Subcutaneous abdominal adipose tissue (tissue), 5 donors: Measurements from ENCODE around the gene RTRAF.

Source experiments
- H3K27ac ChIP-seq: one replicate; pipeline ENCODE4 v1.7.0; 2013; ENCODE audit warnings: low read depth, mild to moderate bottlenecking, inconsistent platforms, low read length, moderate library complexity
- H3K27me3 ChIP-seq, 5 donors: one replicate each; pipeline ENCODE4 v1.7.0; 2013; ENCODE audit warnings: low read length in 5 of 5, inconsistent platforms in 1 of 5; ENCODE audit not compliant: control insufficient read depth in 5 of 5, insufficient read depth in 4 of 5
- H3K36me3 ChIP-seq, 5 donors: one replicate each; pipeline ENCODE4 v1.7.0; 2013; ENCODE audit warnings: low read length in 5 of 5; ENCODE audit not compliant: control insufficient read depth in 5 of 5, insufficient read depth in 5 of 5
- H3K4me1 ChIP-seq, 5 donors: one replicate each; pipeline ENCODE4 v1.7.0; 2013; ENCODE audit warnings: low read length in 5 of 5, mild to moderate bottlenecking in 3 of 5, moderate library complexity in 1 of 5; ENCODE audit not compliant: control insufficient read depth in 5 of 5, insufficient read depth in 5 of 5
- H3K4me3 ChIP-seq, 5 donors: one replicate each; pipeline ENCODE4 v1.7.0; 2013; ENCODE audit warnings: low read length in 5 of 5, low read depth in 1 of 5
- H3K9ac ChIP-seq, 5 donors: one replicate each; pipeline ENCODE4 v1.7.0; 2013; ENCODE audit warnings: low read length in 5 of 5, mild to moderate bottlenecking in 4 of 5, moderate library complexity in 3 of 5
- H3K9me3 ChIP-seq, 5 donors: one replicate each; pipeline ENCODE4 v1.7.0; 2013; ENCODE audit warnings: low read length in 5 of 5; ENCODE audit not compliant: control insufficient read depth in 5 of 5
- donor health status: healthy.
- donor health status: healthy.
- donor health status: healthy.
- donor health status: healthy.
- donor health status: healthy.

RTRAF gene

GRCh38 chr14:52015411-52016030 is 26.2 kb downstream of the RTRAF start:
- Histone ChIP-seq H3K4me3 (peak overlapping the region in 1 of 5 donors; percentile 12), H3K27ac (no peak overlapping the region), H3K36me3 (peaks cover 0 to 46% (median 34%) of the 10 kb centered on the region in 5 donors), H3K9ac (no peak overlapping the region), H3K9me3 (no peaks in the 10 kb centered on the region), H3K27me3 (no peaks in the 10 kb centered on the region), H3K4me1 (peaks cover 17 to 88% (median 64%) of the 10 kb centered on the region in 5 donors)

GRCh38 chr14:52018252-52018651 is 28.9 kb downstream of the RTRAF start:
- H3K36me3 ChIP-seq: peaks cover 0 to 34% (median 22%) of the 10 kb centered on the region in 5 donors
- H3K9ac ChIP-seq: no peak overlapping the region
- no peak overlapping the region for H3K4me3 ChIP-seq
- no peaks in the 10 kb centered on the region for H3K27me3 ChIP-seq
- H3K9me3 ChIP-seq: no peaks in the 10 kb centered on the region
- H3K4me1 ChIP-seq: peaks cover 19 to 94% (median 53%) of the 10 kb centered on the region in 5 donors
- H3K27ac ChIP-seq: no peak overlapping the region

GRCh38 chr14:52018970-52019369 is 29.6 kb downstream of the RTRAF start:
- no peak overlapping the region for H3K4me3 ChIP-seq
- H3K27ac ChIP-seq: peak overlapping the region; percentile 0
- H3K4me1 ChIP-seq: peaks cover 16 to 94% (median 52%) of the 10 kb centered on the region in 5 donors
- no peaks in the 10 kb centered on the region for H3K9me3 ChIP-seq
- no peak overlapping the region for H3K9ac ChIP-seq
- H3K36me3 ChIP-seq: peaks cover 0 to 30% (median 19%) of the 10 kb centered on the region in 5 donors
- H3K27me3 ChIP-seq: no peaks in the 10 kb centered on the region

GRCh38 chr14:52020161-52020714 is 30.9 kb downstream of the RTRAF start:
- Histone ChIP-seq H3K9me3 (no peaks in the 10 kb centered on the region), H3K9ac (no peak overlapping the region), H3K4me1 (peaks cover 16 to 88% (median 45%) of the 10 kb centered on the region in 5 donors), H3K4me3 (no peak overlapping the region), H3K27ac (peak overlapping the region; percentile 1), H3K36me3 (peaks cover 0 to 20% (median 13%) of the 10 kb centered on the region in 5 donors), H3K27me3 (no peaks in the 10 kb centered on the region)

- Histone ChIP-seq H3K27me3 (no peaks in the 10 kb centered on the region), H3K4me1 (peaks cover 16 to 87% (median 46%) of the 10 kb centered on the region in 5 donors), H3K36me3 (peaks cover 0 to 19% (median 14%) of the 10 kb centered on the region in 5 donors), H3K4me3 (peak overlapping the region in 1 of 5 donors; percentile 8), H3K9me3 (no peaks in the 10 kb centered on the region), H3K27ac (peak overlapping the region; percentile 1), H3K9ac (no peak overlapping the region)
Measured at GRCh38 chr14:52020866-52021717, 31.7 kb downstream of the RTRAF start.

- Histone ChIP-seq H3K9ac (no peak overlapping the region), H3K27me3 (no peaks in the 10 kb centered on the region), H3K4me3 (no peak overlapping the region), H3K27ac (peak overlapping the region; percentile 39), H3K36me3 (peaks cover 0 to 23% (median 17%) of the 10 kb centered on the region in 5 donors), H3K9me3 (no peaks in the 10 kb centered on the region), H3K4me1 (peaks cover 11 to 87% (median 38%) of the 10 kb centered on the region in 5 donors)
Measured at GRCh38 chr14:52021957-52022600, 32.7 kb downstream of the RTRAF start.

- Histone ChIP-seq H3K27ac (peak overlapping the region; percentile 54), H3K4me1 (peaks cover 11 to 80% (median 34%) of the 10 kb centered on the region in 5 donors), H3K9me3 (no peaks in the 10 kb centered on the region), H3K4me3 (no peak overlapping the region), H3K9ac (no peak overlapping the region), H3K36me3 (peaks cover 0 to 36% (median 16%) of the 10 kb centered on the region in 5 donors), H3K27me3 (no peaks in the 10 kb centered on the region)
Measured at GRCh38 chr14:52023518-52023917, 34.2 kb downstream of the RTRAF start.

GRCh38 chr14:52025310-52025709 is 36.0 kb downstream of the RTRAF start:
- H3K4me1 ChIP-seq: peaks cover 11 to 70% (median 32%) of the 10 kb centered on the region in 5 donors
- no peaks in the 10 kb centered on the region for H3K9me3 ChIP-seq
- no peaks in the 10 kb centered on the region for H3K27me3 ChIP-seq
- no peak overlapping the region for H3K27ac ChIP-seq
- peaks cover 0 to 29% (median 10%) of the 10 kb centered on the region in 5 donors for H3K36me3 ChIP-seq
- no peak overlapping the region for H3K4me3 ChIP-seq
- H3K9ac ChIP-seq: no peak overlapping the region

GRCh38 chr14:52026017-52026660 is 36.8 kb downstream of the RTRAF start:
- Histone ChIP-seq H3K4me1 (peaks cover 11 to 64% (median 32%) of the 10 kb centered on the region in 5 donors), H3K27me3 (no peaks in the 10 kb centered on the region), H3K9ac (no peak overlapping the region), H3K4me3 (no peak overlapping the region), H3K9me3 (no peaks in the 10 kb centered on the region), H3K27ac (no peak overlapping the region), H3K36me3 (peaks cover 0 to 29% (median 10%) of the 10 kb centered on the region in 5 donors)
